Stimulated activated CD4-positive, alpha-beta T cell treated with anti-CD3 and anti-CD28 coated beads, Interleukin-4, amount 100 ng/mL, for 48 hours (primary cell): ENCODE data around the gene TAP2.

Experiments used
- DNase-seq, 2 donors: peaks; one replicate each; pipeline ENCODE4 v3.0.0-alpha.2; 2020; ENCODE audit warnings: low read depth in 2 of 2

TAP2 gene

GRCh38 chr6:32792901-32793435 lies 45.6 kb downstream of the TAP2 start:
- no peak for DNase-seq

- no peak for DNase-seq
Observed at GRCh38 chr6:32790306-32790705, 48.2 kb downstream of the TAP2 start.
